ENCODE results near the gene PICALM. TPM values are rescaled to one million over a fixed set of nuclear protein-coding genes. Genes with fewer than 3 reads are reported as not detected.

The PICALM gene
- total and polyA plus RNA-seq, 9 of the 15 experiments (the other 6 are each of a cell fraction or from before 2014, with no cell fraction given): 41.3 to 990 (median 309) TPM

DNA sequence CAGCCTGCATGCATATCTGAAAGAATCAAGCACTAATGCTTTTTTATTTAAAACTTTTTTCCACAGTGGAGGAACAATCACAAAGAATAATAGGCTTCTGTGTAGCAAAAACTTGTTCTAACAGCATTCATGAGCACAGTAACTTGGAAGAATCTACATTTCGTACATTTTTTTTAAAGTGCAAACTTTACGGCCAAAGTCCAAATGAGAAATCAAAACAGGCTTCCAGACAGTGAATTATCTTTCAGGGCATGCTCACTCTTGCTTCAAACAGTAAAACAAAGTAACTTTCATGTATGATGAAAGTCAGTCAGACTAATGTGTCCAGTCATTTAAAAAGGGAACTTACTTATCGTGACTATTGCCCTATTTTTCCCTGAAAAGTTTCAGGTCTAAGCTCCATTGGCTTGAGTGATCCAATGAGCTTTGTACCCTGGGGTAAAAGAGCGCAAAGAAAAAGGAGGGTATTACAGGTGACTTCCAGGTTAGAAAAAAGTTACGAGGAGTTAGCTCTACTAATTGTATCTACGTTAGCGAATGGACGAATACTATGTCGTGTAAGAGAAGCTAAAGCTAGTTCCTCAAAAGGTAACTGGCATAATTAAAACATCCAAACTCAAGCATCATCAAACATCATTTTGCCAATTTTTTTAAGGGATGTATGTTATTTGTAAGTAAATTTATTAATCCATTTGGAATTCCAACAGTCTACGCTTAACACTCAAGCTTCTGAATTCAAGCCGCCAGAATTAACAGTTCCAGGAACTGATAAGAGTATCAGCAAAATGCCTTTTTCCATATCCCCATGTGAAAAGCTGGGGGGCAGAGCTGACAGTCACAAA, 1.7 kb downstream of the PICALM start (continued):
- TF ChIP-seq FOXM1 (IDR thresholded peaks at IDR 0.05; ENCODE audit: low read depth) (0 out of 2 replicates have a peak, but pooled peaks have one; percentile 10), FOXM1 (CRISPR knock-in tag; IDR thresholded peaks at IDR 0.05; ENCODE audit: low read depth) (no peak; the same call in 1 of the 2 replicates), JUND (IDR thresholded peaks at IDR 0.05; ENCODE audit: borderline replicate concordance, low read depth, low read length) (0 out of 2 replicates have a peak, but pooled peaks have one; percentile 12), JUND (tag; IDR thresholded peaks at IDR 0.05; ENCODE audit: borderline replicate concordance, low read depth, low read length) (no peak), CEBPG (CRISPR knock-in tag; IDR thresholded peaks at IDR 0.05) (no peak), CEBPG (tag; conservative IDR thresholded peaks at IDR 0.05 in 1 of 2, IDR thresholded peaks at IDR 0.05 in 1 of 2) (peak in 1 of 2 experiments; percentile 9; a peak in 1 of 4 replicates), TCF3 (CRISPR knock-in tag; IDR thresholded peaks at IDR 0.05) (no peak), ZNF586 (CRISPR knock-in tag; conservative IDR thresholded peaks at IDR 0.05) (no peak), POLR2H (tag; IDR thresholded peaks at IDR 0.05; ENCODE audit: low read depth) (0 out of 2 replicates have a peak, but pooled peaks have one; percentile 22), C11orf30 (IDR thresholded peaks at IDR 0.05; ENCODE audit: low read depth) (peak; percentile 7; the same call in 1 of the 2 replicates)
- TF ChIP-seq, protein P1, sequence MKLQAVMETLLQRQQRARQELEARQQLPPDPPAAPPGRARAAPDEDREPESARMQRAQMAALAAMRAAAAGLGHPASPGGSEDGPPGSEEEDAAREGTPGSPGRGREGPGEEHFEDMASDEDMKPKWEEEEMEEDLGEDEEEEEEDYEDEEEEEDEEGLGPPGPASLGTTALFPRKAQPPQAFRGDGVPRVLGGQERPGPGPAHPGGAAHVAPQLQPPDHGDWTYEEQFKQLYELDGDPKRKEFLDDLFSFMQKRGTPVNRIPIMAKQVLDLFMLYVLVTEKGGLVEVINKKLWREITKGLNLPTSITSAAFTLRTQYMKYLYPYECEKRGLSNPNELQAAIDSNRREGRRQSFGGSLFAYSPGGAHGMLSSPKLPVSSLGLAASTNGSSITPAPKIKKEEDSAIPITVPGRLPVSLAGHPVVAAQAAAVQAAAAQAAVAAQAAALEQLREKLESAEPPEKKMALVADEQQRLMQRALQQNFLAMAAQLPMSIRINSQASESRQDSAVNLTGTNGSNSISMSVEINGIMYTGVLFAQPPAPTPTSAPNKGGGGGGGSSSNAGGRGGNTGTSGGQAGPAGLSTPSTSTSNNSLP (IDR thresholded peaks at IDR 0.05; ENCODE audit: borderline replicate concordance, low read depth, low read length): no peak
- TF ChIP-seq, protein P2, sequence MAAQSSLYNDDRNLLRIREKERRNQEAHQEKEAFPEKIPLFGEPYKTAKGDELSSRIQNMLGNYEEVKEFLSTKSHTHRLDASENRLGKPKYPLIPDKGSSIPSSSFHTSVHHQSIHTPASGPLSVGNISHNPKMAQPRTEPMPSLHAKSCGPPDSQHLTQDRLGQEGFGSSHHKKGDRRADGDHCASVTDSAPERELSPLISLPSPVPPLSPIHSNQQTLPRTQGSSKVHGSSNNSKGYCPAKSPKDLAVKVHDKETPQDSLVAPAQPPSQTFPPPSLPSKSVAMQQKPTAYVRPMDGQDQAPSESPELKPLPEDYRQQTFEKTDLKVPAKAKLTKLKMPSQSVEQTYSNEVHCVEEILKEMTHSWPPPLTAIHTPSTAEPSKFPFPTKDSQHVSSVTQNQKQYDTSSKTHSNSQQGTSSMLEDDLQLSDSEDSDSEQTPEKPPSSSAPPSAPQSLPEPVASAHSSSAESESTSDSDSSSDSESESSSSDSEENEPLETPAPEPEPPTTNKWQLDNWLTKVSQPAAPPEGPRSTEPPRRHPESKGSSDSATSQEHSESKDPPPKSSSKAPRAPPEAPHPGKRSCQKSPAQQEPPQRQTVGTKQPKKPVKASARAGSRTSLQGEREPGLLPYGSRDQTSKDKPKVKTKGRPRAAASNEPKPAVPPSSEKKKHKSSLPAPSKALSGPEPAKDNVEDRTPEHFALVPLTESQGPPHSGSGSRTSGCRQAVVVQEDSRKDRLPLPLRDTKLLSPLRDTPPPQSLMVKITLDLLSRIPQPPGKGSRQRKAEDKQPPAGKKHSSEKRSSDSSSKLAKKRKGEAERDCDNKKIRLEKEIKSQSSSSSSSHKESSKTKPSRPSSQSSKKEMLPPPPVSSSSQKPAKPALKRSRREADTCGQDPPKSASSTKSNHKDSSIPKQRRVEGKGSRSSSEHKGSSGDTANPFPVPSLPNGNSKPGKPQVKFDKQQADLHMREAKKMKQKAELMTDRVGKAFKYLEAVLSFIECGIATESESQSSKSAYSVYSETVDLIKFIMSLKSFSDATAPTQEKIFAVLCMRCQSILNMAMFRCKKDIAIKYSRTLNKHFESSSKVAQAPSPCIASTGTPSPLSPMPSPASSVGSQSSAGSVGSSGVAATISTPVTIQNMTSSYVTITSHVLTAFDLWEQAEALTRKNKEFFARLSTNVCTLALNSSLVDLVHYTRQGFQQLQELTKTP (IDR thresholded peaks at IDR 0.05; ENCODE audit: low read depth in 1 of 2, partially characterized antibody in 2 of 2): peak in 1 of 2 experiments; percentile 85
- TF ChIP-seq, protein P3, sequence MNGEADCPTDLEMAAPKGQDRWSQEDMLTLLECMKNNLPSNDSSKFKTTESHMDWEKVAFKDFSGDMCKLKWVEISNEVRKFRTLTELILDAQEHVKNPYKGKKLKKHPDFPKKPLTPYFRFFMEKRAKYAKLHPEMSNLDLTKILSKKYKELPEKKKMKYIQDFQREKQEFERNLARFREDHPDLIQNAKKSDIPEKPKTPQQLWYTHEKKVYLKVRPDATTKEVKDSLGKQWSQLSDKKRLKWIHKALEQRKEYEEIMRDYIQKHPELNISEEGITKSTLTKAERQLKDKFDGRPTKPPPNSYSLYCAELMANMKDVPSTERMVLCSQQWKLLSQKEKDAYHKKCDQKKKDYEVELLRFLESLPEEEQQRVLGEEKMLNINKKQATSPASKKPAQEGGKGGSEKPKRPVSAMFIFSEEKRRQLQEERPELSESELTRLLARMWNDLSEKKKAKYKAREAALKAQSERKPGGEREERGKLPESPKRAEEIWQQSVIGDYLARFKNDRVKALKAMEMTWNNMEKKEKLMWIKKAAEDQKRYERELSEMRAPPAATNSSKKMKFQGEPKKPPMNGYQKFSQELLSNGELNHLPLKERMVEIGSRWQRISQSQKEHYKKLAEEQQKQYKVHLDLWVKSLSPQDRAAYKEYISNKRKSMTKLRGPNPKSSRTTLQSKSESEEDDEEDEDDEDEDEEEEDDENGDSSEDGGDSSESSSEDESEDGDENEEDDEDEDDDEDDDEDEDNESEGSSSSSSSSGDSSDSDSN (IDR thresholded peaks at IDR 0.05; ENCODE audit: borderline replicate concordance in 1 of 2, low read depth in 2 of 2, low read length in 2 of 2): peak in 1 of 2 experiments; percentile 78; a peak in 2 of 4 replicates
- TF ChIP-seq, protein P4, sequence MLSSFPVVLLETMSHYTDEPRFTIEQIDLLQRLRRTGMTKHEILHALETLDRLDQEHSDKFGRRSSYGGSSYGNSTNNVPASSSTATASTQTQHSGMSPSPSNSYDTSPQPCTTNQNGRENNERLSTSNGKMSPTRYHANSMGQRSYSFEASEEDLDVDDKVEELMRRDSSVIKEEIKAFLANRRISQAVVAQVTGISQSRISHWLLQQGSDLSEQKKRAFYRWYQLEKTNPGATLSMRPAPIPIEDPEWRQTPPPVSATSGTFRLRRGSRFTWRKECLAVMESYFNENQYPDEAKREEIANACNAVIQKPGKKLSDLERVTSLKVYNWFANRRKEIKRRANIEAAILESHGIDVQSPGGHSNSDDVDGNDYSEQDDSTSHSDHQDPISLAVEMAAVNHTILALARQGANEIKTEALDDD (IDR thresholded peaks at IDR 0.05): peak; percentile 93
- TF ChIP-seq, protein P5, sequence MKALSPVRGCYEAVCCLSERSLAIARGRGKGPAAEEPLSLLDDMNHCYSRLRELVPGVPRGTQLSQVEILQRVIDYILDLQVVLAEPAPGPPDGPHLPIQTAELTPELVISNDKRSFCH (CRISPR knock-in tag; IDR thresholded peaks at IDR 0.05): no peak
- TF ChIP-seq, protein P5 (tag; IDR thresholded peaks at IDR 0.05): 0 out of 2 replicates have a peak, but pooled peaks have one; percentile 32

All from K562 (cell line).